Epithelial cell of esophagus (primary cell): ENCODE results near the gene GUCY2C.

Experiments used
- DNase-seq: peaks from one replicate; pipeline ENCODE4 v3.0.0; 2010; ENCODE audit warnings: low read depth
- H3K4me3 ChIP-seq: 2 replicates; pipeline ENCODE4 v1.5.1; 2011; ENCODE audit warnings: mild to moderate bottlenecking, low read length, control low read depth
- CTCF ChIP-seq: IDR thresholded peaks from 2 replicates; pipeline ENCODE4 v1.5.1; 2011; ENCODE audit warnings: low read depth, mild to moderate bottlenecking, low read length, control low read depth, inconsistent platforms; ENCODE audit not compliant: insufficient read depth; ENCODE audit errors: missing control alignments

Gene GUCY2C

GRCh38 chr12:14605401-14605989, 90.9 kb downstream of the GUCY2C start:
- no peak overlapping the region for H3K4me3 ChIP-seq
- no peak for DNase-seq
- no peak for TF ChIP-seq CTCF

GRCh38 chr12:14601692-14602478, 94.5 kb downstream of the GUCY2C start:
- H3K4me3 ChIP-seq, result no peak overlapping the region
- DNase-seq, result no peak
- TF ChIP-seq CTCF, result no peak

- no peak for TF ChIP-seq CTCF
Observed at GRCh38 chr12:14597480-14597879, 98.9 kb downstream of the GUCY2C start.

GRCh38 chr12:14591719-14592118, 104.7 kb downstream of the GUCY2C start:
- TF ChIP-seq CTCF, result no peak
- no peak for DNase-seq
- no peak overlapping the region for H3K4me3 ChIP-seq

More at GRCh38 chr12:14597480-14597879, 98.9 kb downstream of the GUCY2C start:
- no peak for DNase-seq
- no peak overlapping the region for H3K4me3 ChIP-seq

GRCh38 chr12:14589169-14590004, 107.0 kb downstream of the GUCY2C start:
- no peak overlapping the region for H3K4me3 ChIP-seq
- no peak for TF ChIP-seq CTCF
- no peak for DNase-seq

GRCh38 chr12:14588571-14588970, 107.8 kb downstream of the GUCY2C start:
- TF ChIP-seq CTCF, result no peak

More at GRCh38 chr12:14588571-14588970, 107.8 kb downstream of the GUCY2C start:
- no peak for DNase-seq
- no peak overlapping the region for H3K4me3 ChIP-seq
